ENCODE results near the gene SUCLG2. TPM values are rescaled to one million over a fixed set of nuclear protein-coding genes. Genes with fewer than 3 reads are reported as not detected.
A peak's percentile ranks its signal among the peaks of the same experiment; 100 is the strongest.

Gene SUCLG2
- total RNA-seq, 2 experiments from 2014 or later, result 81.3 to 85.3 TPM

DNA sequence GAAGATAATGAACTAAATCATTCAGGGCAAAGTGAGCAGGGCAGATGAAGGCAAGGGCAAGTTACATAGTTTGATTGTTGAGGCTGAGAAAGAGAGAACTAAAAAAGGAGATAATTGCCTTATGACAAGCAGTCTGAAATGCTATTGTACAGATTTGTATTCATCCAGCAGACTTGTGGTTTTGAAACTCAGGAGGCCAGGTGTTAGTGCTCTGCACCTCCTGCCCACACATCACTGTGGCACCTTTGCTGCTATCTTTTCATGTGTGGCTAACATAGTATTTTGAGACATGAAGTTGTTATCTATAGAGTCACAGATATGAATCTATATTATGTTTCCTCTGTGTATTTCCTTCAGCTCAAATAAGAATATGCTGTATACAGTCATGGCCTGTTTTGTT, 24.3 kb upstream of the SUCLG2 start:
- no peak overlapping the region for H3K4me3 Mint-ChIP-seq
- H3K9me3 Mint-ChIP-seq, result peaks cover 4% of the 10 kb centered on the region
- H3K4me1 Mint-ChIP-seq (ENCODE audit: low read depth), result peaks cover 29% of the 10 kb centered on the region
- peak; percentile 41 for DNase-seq
- no peak overlapping the region for H3K27ac Mint-ChIP-seq
- H3K27me3 Mint-ChIP-seq (ENCODE audit: low read depth), result no peaks in the 10 kb centered on the region
- peaks cover 5% of the 10 kb centered on the region for H3K36me3 Mint-ChIP-seq (ENCODE audit: low read depth)
- CTCF ChIA-PET, result interaction anchor here (1.3 kb wide), 1 partner anchor 26 kb away, joined by 3 read pairs; no protein-coding TSS in a partner anchor
- intact Hi-C loops (cut with micrococcal nuclease), result no loop called here

DNA sequence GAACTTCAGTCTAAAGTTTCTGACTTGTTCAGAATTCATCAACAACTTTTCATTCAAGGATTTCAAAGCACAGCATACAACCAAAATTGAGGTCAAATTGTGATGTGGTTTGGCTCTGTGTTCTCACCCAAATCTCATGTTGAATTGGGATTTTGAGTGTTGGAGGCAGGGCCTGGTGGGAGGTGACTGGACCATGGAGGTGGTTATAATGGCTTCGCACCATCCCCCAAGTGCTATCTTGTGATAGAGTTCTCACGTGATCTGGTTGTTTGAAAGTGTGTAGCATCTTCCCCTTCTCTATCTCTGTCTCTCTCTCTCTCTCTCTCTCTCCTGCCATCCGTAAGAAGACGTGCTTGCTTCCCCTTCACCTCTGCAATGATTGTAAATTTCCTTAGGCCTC, 19.6 kb upstream of the SUCLG2 start:
- Mint-ChIP-seq H3K4me1 (ENCODE audit: low read depth) (peaks cover 18% of the 10 kb centered on the region), H3K36me3 (ENCODE audit: low read depth) (peaks cover 3% of the 10 kb centered on the region), H3K27me3 (ENCODE audit: low read depth) (no peaks in the 10 kb centered on the region), H3K9me3 (peaks cover 4% of the 10 kb centered on the region), H3K27ac (no peak overlapping the region), H3K4me3 (no peak overlapping the region)
- CTCF ChIA-PET, result no interaction called here
- intact Hi-C loops (cut with micrococcal nuclease), result no loop called here
- DNase-seq, result no peak

- CTCF ChIA-PET, result interaction anchor here (0.6 to 2.0 kb wide), 3 partner anchors 10 to 63 kb away, joined by 3 to 8 read pairs (median 6); no protein-coding TSS in a partner anchor
- Mint-ChIP-seq H3K9me3 (peaks cover 7% of the 10 kb centered on the region), H3K4me1 (ENCODE audit: low read depth) (peaks cover 45% of the 10 kb centered on the region), H3K4me3 (no peak overlapping the region), H3K27ac (no peak overlapping the region), H3K27me3 (ENCODE audit: low read depth) (no peaks in the 10 kb centered on the region), H3K36me3 (ENCODE audit: low read depth) (no peaks in the 10 kb centered on the region)
- intact Hi-C loops (cut with micrococcal nuclease), result loop anchor here (1.0 kb wide), 1 partner anchor 128 kb away; no protein-coding TSS in a partner anchor
- peak; percentile 37 for DNase-seq
Observed at GRCh38 chr3:67662733-67663132, 8.3 kb upstream of the SUCLG2 start.

- Mint-ChIP-seq H3K4me3 (no peak overlapping the region), H3K27ac (no peak overlapping the region), H3K4me1 (ENCODE audit: low read depth) (peaks cover 44% of the 10 kb centered on the region), H3K27me3 (ENCODE audit: low read depth) (no peaks in the 10 kb centered on the region), H3K9me3 (peaks cover 6% of the 10 kb centered on the region), H3K36me3 (ENCODE audit: low read depth) (no peaks in the 10 kb centered on the region)
- intact Hi-C loops (cut with micrococcal nuclease), result no loop called here
- CTCF ChIA-PET, result interaction anchor here (0.8 to 2.0 kb wide), 4 partner anchors 11 to 66 kb away, joined by 3 to 8 read pairs (median 3); no protein-coding TSS in a partner anchor
- DNase-seq, result no peak
Observed at GRCh38 chr3:67661089-67661488, 6.7 kb upstream of the SUCLG2 start.

- intact Hi-C loops (cut with micrococcal nuclease), result loop anchor here (1.0 to 10.0 kb wide), 6 partner anchors 398 to 1432 kb away; partner anchors contain the start of genes EOGT and SLC25A26
- H3K9me3 Mint-ChIP-seq, result peaks cover 6% of the 10 kb centered on the region
- H3K4me3 Mint-ChIP-seq, result no peak overlapping the region
- H3K27ac Mint-ChIP-seq, result no peak overlapping the region
- DNase-seq, result no peak
- peaks cover 8% of the 10 kb centered on the region for H3K36me3 Mint-ChIP-seq (ENCODE audit: low read depth)
- peaks cover 38% of the 10 kb centered on the region for H3K4me1 Mint-ChIP-seq (ENCODE audit: low read depth)
- H3K27me3 Mint-ChIP-seq (ENCODE audit: low read depth), result no peaks in the 10 kb centered on the region
- CTCF ChIA-PET, result no interaction called here
Observed at GRCh38 chr3:67657192-67657591, 2.8 kb upstream of the SUCLG2 start.

- intact Hi-C loops (cut with micrococcal nuclease), result loop anchor here (1.0 to 10.0 kb wide), 6 partner anchors 398 to 1432 kb away; partner anchors contain the start of genes EOGT and SLC25A26
- H3K9me3 Mint-ChIP-seq, result peaks cover 6% of the 10 kb centered on the region
- no peaks in the 10 kb centered on the region for H3K27me3 Mint-ChIP-seq (ENCODE audit: low read depth)
- H3K4me1 Mint-ChIP-seq (ENCODE audit: low read depth), result peaks cover 39% of the 10 kb centered on the region
- CTCF ChIA-PET, result interaction anchor here (2.2 kb wide), 2 partner anchors 27 to 133 kb away, joined by 6 to 11 read pairs; no protein-coding TSS in a partner anchor
- H3K36me3 Mint-ChIP-seq (ENCODE audit: low read depth), result peaks cover 13% of the 10 kb centered on the region
- no peak for DNase-seq
- H3K27ac Mint-ChIP-seq, result no peak overlapping the region
- H3K4me3 Mint-ChIP-seq, result no peak overlapping the region
Observed at GRCh38 chr3:67656614-67657013, 2.2 kb upstream of the SUCLG2 start.

DNA sequence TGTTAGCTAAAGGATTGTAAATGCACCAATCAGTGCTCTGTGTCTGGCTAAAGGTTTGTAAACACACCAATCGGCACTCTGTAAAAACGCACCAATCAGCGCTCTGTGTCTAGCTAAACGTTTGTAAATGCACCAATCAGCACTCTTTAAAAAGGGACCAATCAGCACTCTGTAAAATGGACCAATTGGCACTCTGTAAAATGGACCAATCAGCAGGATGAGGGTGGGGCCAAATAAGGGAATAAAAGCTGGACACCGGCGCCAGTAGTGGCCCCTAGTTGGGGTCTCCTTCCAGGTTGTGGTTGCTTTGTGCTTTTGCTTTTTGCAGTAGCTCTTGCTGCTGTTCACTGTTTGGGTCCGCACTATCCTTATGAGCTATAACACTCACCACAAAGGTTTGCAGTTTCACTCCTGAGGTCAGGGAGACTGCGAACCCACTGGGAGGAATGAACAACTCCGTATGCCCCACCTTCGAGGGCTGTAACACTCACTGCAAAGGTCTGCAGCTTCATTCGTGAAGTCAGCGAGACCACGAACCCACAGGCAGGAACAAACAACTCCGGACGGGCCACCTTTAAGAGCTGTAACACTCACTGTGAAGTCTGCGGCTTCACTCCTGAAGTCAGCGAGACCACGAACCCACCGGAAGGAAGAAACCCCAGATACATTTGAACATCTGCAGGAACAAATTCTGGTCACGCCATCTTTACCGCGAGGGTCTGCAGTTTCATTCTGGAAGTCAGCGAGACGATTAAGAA, 1.1 kb upstream of the SUCLG2 start:
- CTCF ChIA-PET, result interaction anchor here (1.2 to 2.2 kb wide), 6 partner anchors 9 to 542 kb away, joined by 4 to 11 read pairs (median 6); no protein-coding TSS in a partner anchor
- H3K4me1 Mint-ChIP-seq (ENCODE audit: low read depth), result peaks cover 45% of the 10 kb centered on the region
- intact Hi-C loops (cut with micrococcal nuclease), result loop anchor here (1.0 to 10.0 kb wide), 8 partner anchors 51 to 1431 kb away; partner anchors contain the start of genes EOGT, KBTBD8, SLC25A26 and UBA3
- peak overlapping the region; percentile 76 for H3K4me3 Mint-ChIP-seq
- peaks cover 13% of the 10 kb centered on the region for H3K36me3 Mint-ChIP-seq (ENCODE audit: low read depth)
- H3K27me3 Mint-ChIP-seq (ENCODE audit: low read depth), result no peaks in the 10 kb centered on the region
- peaks cover 6% of the 10 kb centered on the region for H3K9me3 Mint-ChIP-seq
- H3K27ac Mint-ChIP-seq, result peak overlapping the region; percentile 87
- DNase-seq, result peak; percentile 75

- H3K4me1 Mint-ChIP-seq (ENCODE audit: low read depth), result peaks cover 52% of the 10 kb centered on the region
- CTCF ChIA-PET, result interaction anchor here (1.2 to 2.2 kb wide), 6 partner anchors 10 to 541 kb away, joined by 4 to 11 read pairs (median 6); no protein-coding TSS in a partner anchor
- H3K27me3 Mint-ChIP-seq (ENCODE audit: low read depth), result no peaks in the 10 kb centered on the region
- intact Hi-C loops (cut with micrococcal nuclease), result loop anchor here (1.0 to 10.0 kb wide), 14 partner anchors 20 to 1430 kb away; partner anchors contain the start of genes EOGT, KBTBD8, SLC25A26 and UBA3
- no peak for DNase-seq
- H3K27ac Mint-ChIP-seq, result peak overlapping the region; percentile 87
- peak overlapping the region; percentile 76 for H3K4me3 Mint-ChIP-seq
- H3K9me3 Mint-ChIP-seq, result peaks cover 6% of the 10 kb centered on the region
- peaks cover 13% of the 10 kb centered on the region for H3K36me3 Mint-ChIP-seq (ENCODE audit: low read depth)
Observed at GRCh38 chr3:67654844-67655177, 399 bp upstream of the SUCLG2 start.

GRCh38 chr3:67653425-67654098, 850 bp downstream of the SUCLG2 start:
- H3K27me3 Mint-ChIP-seq (ENCODE audit: low read depth), result no peaks in the 10 kb centered on the region
- peaks cover 60% of the 10 kb centered on the region for H3K4me1 Mint-ChIP-seq (ENCODE audit: low read depth)
- H3K27ac Mint-ChIP-seq, result peak overlapping the region; percentile 84
- peaks cover 17% of the 10 kb centered on the region for H3K36me3 Mint-ChIP-seq (ENCODE audit: low read depth)
- intact Hi-C loops (cut with micrococcal nuclease), result loop anchor here (1.0 to 10.0 kb wide), 13 partner anchors 18 to 1429 kb away; partner anchors contain the start of genes EOGT, SLC25A26 and UBA3
- H3K9me3 Mint-ChIP-seq, result peaks cover 6% of the 10 kb centered on the region
- H3K4me3 Mint-ChIP-seq, result peak overlapping the region; percentile 76
- DNase-seq, result no peak
- CTCF ChIA-PET, result interaction anchor here (1.3 to 1.6 kb wide), 2 partner anchors 11 to 540 kb away, joined by 3 to 4 read pairs; no protein-coding TSS in a partner anchor

DNA sequence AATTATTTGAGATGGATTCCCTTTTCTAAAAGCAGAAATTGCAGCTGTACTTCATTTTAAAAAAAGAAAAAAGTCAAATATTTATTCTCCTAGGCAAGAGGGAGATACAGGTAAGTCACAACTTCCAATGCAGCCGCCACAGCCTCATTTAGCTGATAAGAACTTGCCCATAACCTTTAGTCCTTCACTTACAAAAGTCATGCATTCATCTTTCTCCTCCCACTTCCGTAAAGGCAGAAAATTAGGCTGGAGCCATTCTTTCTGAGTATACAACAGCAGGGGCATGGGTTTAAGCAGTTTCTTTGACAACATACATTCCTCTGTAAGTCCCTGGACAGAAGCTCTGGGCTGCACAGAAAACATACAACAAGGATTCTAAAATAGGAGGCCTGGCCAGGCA, 4.3 kb downstream of the SUCLG2 start:
- H3K36me3 Mint-ChIP-seq (ENCODE audit: low read depth), result peaks cover 41% of the 10 kb centered on the region
- no peak overlapping the region for H3K4me3 Mint-ChIP-seq
- H3K9me3 Mint-ChIP-seq, result peaks cover 2% of the 10 kb centered on the region
- DNase-seq, result no peak
- no peak overlapping the region for H3K27ac Mint-ChIP-seq
- H3K27me3 Mint-ChIP-seq (ENCODE audit: low read depth), result no peaks in the 10 kb centered on the region
- peaks cover 67% of the 10 kb centered on the region for H3K4me1 Mint-ChIP-seq (ENCODE audit: low read depth)
- CTCF ChIA-PET, result interaction anchor here (1.2 kb wide), 1 partner anchor 540 kb away, joined by 5 read pairs; no protein-coding TSS in a partner anchor
- intact Hi-C loops (cut with micrococcal nuclease), result loop anchor here (5.0 to 10.0 kb wide), 8 partner anchors 142 to 1425 kb away; partner anchors contain the start of genes EOGT and SLC25A26

DNA sequence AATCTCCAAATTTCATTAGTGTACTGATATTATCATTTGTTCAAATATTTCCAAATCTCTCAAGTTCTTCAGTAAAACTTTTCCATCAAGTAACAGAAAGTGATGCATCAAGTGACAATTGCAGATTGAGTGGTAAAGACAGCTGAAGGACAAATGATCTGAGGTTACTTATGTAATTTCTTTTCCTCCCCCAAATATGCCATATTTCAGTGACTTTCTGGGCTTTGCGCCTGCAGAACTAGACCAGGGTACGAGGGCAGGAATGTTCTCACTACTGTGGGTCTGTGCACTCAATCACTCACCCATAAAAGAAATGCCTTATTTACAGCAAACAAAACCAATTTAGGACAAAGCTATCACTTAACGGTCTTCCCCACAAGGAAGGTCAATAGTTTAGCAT, 4.7 kb downstream of the SUCLG2 start:
- no peaks in the 10 kb centered on the region for H3K27me3 Mint-ChIP-seq (ENCODE audit: low read depth)
- H3K4me3 Mint-ChIP-seq, result no peak overlapping the region
- CTCF ChIA-PET, result interaction anchor here (1.2 kb wide), 1 partner anchor 539 kb away, joined by 5 read pairs; no protein-coding TSS in a partner anchor
- H3K9me3 Mint-ChIP-seq, result peaks cover 2% of the 10 kb centered on the region
- peaks cover 44% of the 10 kb centered on the region for H3K36me3 Mint-ChIP-seq (ENCODE audit: low read depth)
- no peak overlapping the region for H3K27ac Mint-ChIP-seq
- H3K4me1 Mint-ChIP-seq (ENCODE audit: low read depth), result peaks cover 67% of the 10 kb centered on the region
- no peak for DNase-seq
- intact Hi-C loops (cut with micrococcal nuclease), result loop anchor here (5.0 to 10.0 kb wide), 8 partner anchors 143 to 1425 kb away; partner anchors contain the start of genes EOGT and SLC25A26

DNA sequence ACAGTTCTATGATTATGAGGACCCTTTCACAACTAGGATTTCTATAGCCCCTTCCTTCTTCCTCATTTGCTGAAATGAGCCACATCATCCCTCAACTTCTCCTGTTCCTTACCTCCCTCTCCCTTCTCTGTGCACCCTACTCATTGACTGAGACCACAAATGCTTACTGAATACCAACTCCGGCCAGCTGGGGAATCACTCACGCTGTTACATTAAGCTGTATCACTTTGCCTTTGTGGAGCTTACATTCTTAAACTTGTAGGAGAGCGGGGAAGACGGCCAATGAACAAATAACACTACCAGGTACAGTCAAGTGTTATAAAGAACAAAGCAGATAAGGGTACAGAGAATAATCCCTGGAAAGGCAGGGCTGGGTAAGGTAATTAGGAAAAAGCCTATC, 5.7 kb downstream of the SUCLG2 start:
- CTCF ChIA-PET, result no interaction called here

More for the DNA sequence above, 5.7 kb downstream of the SUCLG2 start:
- Mint-ChIP-seq H3K36me3 (ENCODE audit: low read depth) (peaks cover 52% of the 10 kb centered on the region), H3K4me3 (no peak overlapping the region), H3K4me1 (ENCODE audit: low read depth) (peaks cover 71% of the 10 kb centered on the region), H3K9me3 (peaks cover 2% of the 10 kb centered on the region), H3K27me3 (ENCODE audit: low read depth) (no peaks in the 10 kb centered on the region), H3K27ac (no peak overlapping the region)
- intact Hi-C loops (cut with micrococcal nuclease), result no loop called here
- no peak for DNase-seq
